ENCODE data around the gene BEND6.
"Not testable (repeated sequence)": the region's sequence is repeated elsewhere in the genome, so short reads cannot be mapped to it uniquely, and the experiment has no call there.

The BEND6 gene

DNA sequence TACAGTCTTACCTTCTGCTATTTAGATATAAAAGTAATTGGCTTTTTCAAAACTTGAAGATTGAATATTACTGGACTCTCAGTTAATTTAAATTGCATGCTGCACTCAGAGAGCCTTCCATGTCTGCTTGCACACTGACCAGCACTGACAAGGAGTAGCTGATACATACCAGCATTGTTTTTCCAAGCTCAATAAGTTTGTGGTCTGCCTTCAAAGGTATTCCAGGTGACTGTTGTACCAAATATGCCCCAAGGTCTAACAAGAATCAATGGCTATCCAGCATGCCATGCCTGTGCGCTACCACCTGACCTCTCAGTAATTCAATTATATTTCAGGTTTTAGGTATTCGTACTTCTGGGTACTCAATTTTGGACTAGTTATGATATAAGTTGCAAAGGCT is 30.0 kb downstream of the BEND6 start:
- H3K9me3 ChIP-seq (ENCODE audit: control insufficient read depth in 2 of 2, low read length in 2 of 2), result no peaks in the 10 kb centered on the region
- no peaks in the 10 kb centered on the region for H3K4me1 ChIP-seq (ENCODE audit: control insufficient read depth, insufficient read depth, low read length)

GRCh38 chr6:56986611-56987010 is 31.7 kb downstream of the BEND6 start:
- H3K4me1 ChIP-seq (ENCODE audit: control insufficient read depth, insufficient read depth, low read length), result no peaks in the 10 kb centered on the region
- H3K9me3 ChIP-seq (ENCODE audit: control insufficient read depth in 2 of 2, low read length in 2 of 2), result no peaks in the 10 kb centered on the region
- no peaks in the 10 kb centered on the region for H3K27me3 ChIP-seq (ENCODE audit: control insufficient read depth in 1 of 2, insufficient read depth in 2 of 2, low read length in 2 of 2)
- H3K27ac ChIP-seq (ENCODE audit: low read length), result no peak overlapping the region
- no peak overlapping the region for H3K4me3 ChIP-seq (ENCODE audit: low read length in 2 of 2)
- H3K9ac ChIP-seq (ENCODE audit: low read length in 2 of 2), result no peak overlapping the region
- H3K36me3 ChIP-seq (ENCODE audit: control insufficient read depth in 2 of 2, insufficient read depth in 2 of 2, low read length in 2 of 2), result no peaks in the 10 kb centered on the region

More for the DNA sequence above, 30.0 kb downstream of the BEND6 start:
- no peak overlapping the region for H3K9ac ChIP-seq (ENCODE audit: low read length in 2 of 2)
- no peak overlapping the region for H3K4me3 ChIP-seq (ENCODE audit: low read length in 2 of 2)
- H3K27me3 ChIP-seq (ENCODE audit: control insufficient read depth in 1 of 2, insufficient read depth in 2 of 2, low read length in 2 of 2), result no peaks in the 10 kb centered on the region
- no peak overlapping the region for H3K27ac ChIP-seq (ENCODE audit: low read length)
- H3K36me3 ChIP-seq (ENCODE audit: control insufficient read depth in 2 of 2, insufficient read depth in 2 of 2, low read length in 2 of 2), result no peaks in the 10 kb centered on the region

DNA sequence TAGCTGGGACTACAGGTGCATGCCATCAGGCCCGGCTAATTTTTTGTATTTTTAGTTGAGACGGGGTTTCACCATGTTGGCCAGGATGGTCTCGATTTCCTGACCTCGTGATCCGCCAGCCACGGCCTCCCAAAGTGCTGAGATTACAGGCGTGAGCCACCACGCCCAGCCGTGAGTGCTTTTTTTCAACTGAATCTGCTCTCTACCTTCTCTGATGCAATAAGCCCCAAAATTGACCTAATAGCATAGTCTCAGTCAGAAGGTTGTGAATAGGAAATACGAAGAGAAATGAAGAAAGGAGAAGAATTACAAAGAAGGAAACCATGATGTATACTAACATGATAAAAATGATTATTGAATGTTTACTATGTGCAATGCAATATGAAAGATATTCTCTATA is 33.2 kb downstream of the BEND6 start:
- Histone ChIP-seq H3K27me3 (ENCODE audit: control insufficient read depth in 1 of 2, insufficient read depth in 2 of 2, low read length in 2 of 2) (no peaks in the 10 kb centered on the region), H3K4me3 (ENCODE audit: low read length in 2 of 2) (no peak overlapping the region), H3K9me3 (ENCODE audit: control insufficient read depth in 2 of 2, low read length in 2 of 2) (no peaks in the 10 kb centered on the region), H3K4me1 (ENCODE audit: control insufficient read depth, insufficient read depth, low read length) (no peaks in the 10 kb centered on the region), H3K36me3 (ENCODE audit: control insufficient read depth in 2 of 2, insufficient read depth in 2 of 2, low read length in 2 of 2) (no peaks in the 10 kb centered on the region), H3K27ac (ENCODE audit: low read length) (no peak overlapping the region), H3K9ac (ENCODE audit: low read length in 2 of 2) (no peak overlapping the region)

DNA sequence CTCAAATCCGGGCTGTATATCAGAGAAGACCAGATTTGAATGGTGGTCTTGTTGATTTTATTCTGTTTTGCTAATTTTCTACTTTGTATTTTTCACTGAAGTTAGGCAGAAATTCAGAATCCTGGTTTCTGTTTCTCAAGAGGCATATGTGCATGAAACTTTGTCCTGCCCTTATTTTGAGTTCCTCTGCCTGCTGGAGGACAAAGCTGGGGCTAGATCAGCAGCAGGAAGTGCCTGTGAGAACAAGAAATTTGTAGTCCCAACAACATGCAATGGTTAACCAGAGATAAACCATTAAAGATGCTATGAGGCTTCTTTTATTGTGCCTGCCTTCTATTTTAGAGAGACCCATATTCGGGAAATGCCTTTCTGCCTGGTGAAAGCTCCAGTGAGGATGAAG is 37.1 kb downstream of the BEND6 start:
- Histone ChIP-seq H3K4me1 (ENCODE audit: control insufficient read depth, insufficient read depth, low read length) (no peaks in the 10 kb centered on the region), H3K4me3 (ENCODE audit: low read length in 2 of 2) (no peak overlapping the region), H3K27me3 (ENCODE audit: control insufficient read depth in 1 of 2, insufficient read depth in 2 of 2, low read length in 2 of 2) (no peaks in the 10 kb centered on the region), H3K27ac (ENCODE audit: low read length) (no peak overlapping the region), H3K9ac (ENCODE audit: low read length in 2 of 2) (no peak overlapping the region), H3K36me3 (ENCODE audit: control insufficient read depth in 2 of 2, insufficient read depth in 2 of 2, low read length in 2 of 2) (no peaks in the 10 kb centered on the region), H3K9me3 (ENCODE audit: control insufficient read depth in 2 of 2, low read length in 2 of 2) (no peaks in the 10 kb centered on the region)

DNA sequence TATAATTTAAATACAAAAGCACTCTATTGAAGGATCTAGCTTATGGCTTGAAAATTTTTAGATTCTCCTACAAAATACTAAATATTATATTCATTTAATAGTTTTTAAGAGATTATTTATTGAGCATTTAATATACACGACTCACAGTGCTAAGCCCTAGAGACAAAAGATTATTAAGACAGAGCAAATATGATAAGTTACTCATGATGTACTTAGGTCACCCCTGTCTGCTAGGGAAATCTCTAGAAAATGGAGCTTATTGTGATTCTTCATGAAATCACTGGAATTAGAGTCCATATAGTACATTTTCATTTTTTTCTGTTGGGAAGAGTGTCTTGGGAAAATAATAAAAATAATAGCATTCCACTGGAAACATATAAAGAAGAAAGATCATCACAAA is 37.8 kb downstream of the BEND6 start:
- Histone ChIP-seq H3K36me3 (ENCODE audit: control insufficient read depth in 2 of 2, insufficient read depth in 2 of 2, low read length in 2 of 2) (no peaks in the 10 kb centered on the region), H3K4me3 (ENCODE audit: low read length in 2 of 2) (no peak overlapping the region), H3K9me3 (ENCODE audit: control insufficient read depth in 2 of 2, low read length in 2 of 2) (no peaks in the 10 kb centered on the region), H3K4me1 (ENCODE audit: control insufficient read depth, insufficient read depth, low read length) (no peaks in the 10 kb centered on the region), H3K27ac (ENCODE audit: low read length) (no peak overlapping the region), H3K27me3 (ENCODE audit: control insufficient read depth in 1 of 2, insufficient read depth in 2 of 2, low read length in 2 of 2) (no peaks in the 10 kb centered on the region), H3K9ac (ENCODE audit: low read length in 2 of 2) (no peak overlapping the region)

- Histone ChIP-seq H3K27ac (ENCODE audit: low read length) (no peak overlapping the region), H3K36me3 (ENCODE audit: control insufficient read depth in 2 of 2, insufficient read depth in 2 of 2, low read length in 2 of 2) (no peaks in the 10 kb centered on the region), H3K9ac (ENCODE audit: low read length in 2 of 2) (no peak overlapping the region), H3K4me1 (ENCODE audit: control insufficient read depth, insufficient read depth, low read length) (no peaks in the 10 kb centered on the region), H3K27me3 (ENCODE audit: control insufficient read depth in 1 of 2, insufficient read depth in 2 of 2, low read length in 2 of 2) (no peaks in the 10 kb centered on the region), H3K4me3 (ENCODE audit: low read length in 2 of 2) (no peak overlapping the region), H3K9me3 (ENCODE audit: control insufficient read depth in 2 of 2, low read length in 2 of 2) (peaks cover 0 to 8% of the 10 kb centered on the region in 2 donors)
Measured at GRCh38 chr6:56995347-56995902, 40.5 kb downstream of the BEND6 start.

DNA sequence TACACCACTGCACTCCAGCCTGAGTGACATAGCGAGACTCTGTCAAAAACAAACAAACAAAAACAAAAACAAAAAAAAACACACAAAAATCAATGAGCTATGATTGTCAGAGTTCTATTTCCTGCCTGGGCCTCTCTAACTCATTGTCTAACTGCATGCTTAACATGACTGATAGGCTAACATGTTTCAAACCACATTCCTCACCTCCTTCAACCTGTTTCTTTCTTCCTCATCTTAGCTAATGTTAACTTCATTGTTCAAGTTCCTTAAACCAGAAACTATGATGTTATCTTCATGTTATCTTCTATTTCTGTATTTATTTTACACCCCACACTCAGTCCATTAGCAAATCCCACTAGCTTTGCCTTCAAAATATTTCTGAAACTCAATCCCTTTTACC is 41.5 kb downstream of the BEND6 start:
- no peaks in the 10 kb centered on the region for H3K4me1 ChIP-seq (ENCODE audit: control insufficient read depth, insufficient read depth, low read length)
- H3K27me3 ChIP-seq (ENCODE audit: control insufficient read depth in 1 of 2, insufficient read depth in 2 of 2, low read length in 2 of 2), result no peaks in the 10 kb centered on the region
- H3K27ac ChIP-seq (ENCODE audit: low read length), result no peak overlapping the region
- H3K36me3 ChIP-seq (ENCODE audit: control insufficient read depth in 2 of 2, insufficient read depth in 2 of 2, low read length in 2 of 2), result no peaks in the 10 kb centered on the region
- H3K9ac ChIP-seq (ENCODE audit: low read length in 2 of 2), result no peak overlapping the region
- peaks cover 0 to 8% of the 10 kb centered on the region in 2 donors for H3K9me3 ChIP-seq (ENCODE audit: control insufficient read depth in 2 of 2, low read length in 2 of 2)
- no peak overlapping the region for H3K4me3 ChIP-seq (ENCODE audit: low read length in 2 of 2)

- peaks cover 0 to 8% of the 10 kb centered on the region in 2 donors for H3K9me3 ChIP-seq (ENCODE audit: control insufficient read depth in 2 of 2, low read length in 2 of 2)
- no peaks in the 10 kb centered on the region for H3K4me1 ChIP-seq (ENCODE audit: control insufficient read depth, insufficient read depth, low read length)
- H3K4me3 ChIP-seq (ENCODE audit: low read length in 2 of 2), result no peak overlapping the region
- no peaks in the 10 kb centered on the region for H3K36me3 ChIP-seq (ENCODE audit: control insufficient read depth in 2 of 2, insufficient read depth in 2 of 2, low read length in 2 of 2)
- H3K27ac ChIP-seq (ENCODE audit: low read length), result no peak overlapping the region
- no peak overlapping the region for H3K9ac ChIP-seq (ENCODE audit: low read length in 2 of 2)
- no peaks in the 10 kb centered on the region for H3K27me3 ChIP-seq (ENCODE audit: control insufficient read depth in 1 of 2, insufficient read depth in 2 of 2, low read length in 2 of 2)
Measured at GRCh38 chr6:56999049-56999448, 44.1 kb downstream of the BEND6 start.

DNA sequence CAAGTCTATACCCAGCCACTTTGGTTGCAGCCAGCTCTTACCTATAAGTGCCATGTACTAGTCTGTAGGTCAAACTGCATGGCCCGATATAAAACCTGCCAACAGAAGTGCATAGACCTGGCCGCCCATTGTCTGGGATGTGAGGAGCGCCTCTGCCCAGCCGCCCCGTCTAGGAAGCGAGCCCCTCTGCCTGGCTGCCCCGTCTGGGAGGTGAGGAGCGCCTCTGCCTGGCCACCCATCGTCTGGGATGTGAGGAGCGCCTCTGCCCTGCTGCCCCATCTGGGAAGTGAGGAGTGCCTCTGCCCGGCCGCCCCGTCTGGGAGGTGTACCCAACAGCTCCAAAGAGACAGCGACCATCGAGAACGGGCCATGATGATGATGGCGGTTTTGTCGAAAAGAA is 44.8 kb downstream of the BEND6 start:
- not testable (repeated sequence) for H3K4me1 ChIP-seq (ENCODE audit: control insufficient read depth, insufficient read depth, low read length); H3K27me3 ChIP-seq (ENCODE audit: control insufficient read depth in 1 of 2, insufficient read depth in 2 of 2, low read length in 2 of 2); H3K9me3 ChIP-seq (ENCODE audit: control insufficient read depth in 2 of 2, low read length in 2 of 2); H3K9ac ChIP-seq (ENCODE audit: low read length in 2 of 2); H3K4me3 ChIP-seq (ENCODE audit: low read length in 2 of 2); H3K27ac ChIP-seq (ENCODE audit: low read length); H3K36me3 ChIP-seq (ENCODE audit: control insufficient read depth in 2 of 2, insufficient read depth in 2 of 2, low read length in 2 of 2)

DNA sequence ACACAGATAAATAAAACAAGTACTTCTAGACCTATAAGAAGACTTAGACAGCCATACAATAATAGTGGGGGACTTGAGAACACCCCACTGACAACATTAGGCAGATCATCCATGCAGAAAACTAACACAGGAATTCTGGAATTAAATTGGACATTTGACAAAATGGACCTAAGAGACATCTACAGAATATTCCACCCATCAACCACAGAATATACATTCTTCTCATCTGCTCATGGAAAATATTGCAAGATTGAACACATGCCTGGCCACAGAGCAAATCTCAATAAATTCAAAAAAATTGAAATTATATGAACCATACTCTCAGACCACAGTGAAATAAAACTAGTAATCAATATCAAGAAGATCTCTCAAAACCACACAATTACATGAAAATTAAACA is 47.3 kb downstream of the BEND6 start:
- H3K27ac ChIP-seq (ENCODE audit: low read length), result no peak overlapping the region
- H3K4me3 ChIP-seq (ENCODE audit: low read length in 2 of 2), result no peak overlapping the region
- H3K4me1 ChIP-seq (ENCODE audit: control insufficient read depth, insufficient read depth, low read length), result no peaks in the 10 kb centered on the region
- H3K36me3 ChIP-seq (ENCODE audit: control insufficient read depth in 2 of 2, insufficient read depth in 2 of 2, low read length in 2 of 2), result no peaks in the 10 kb centered on the region
- H3K9me3 ChIP-seq (ENCODE audit: control insufficient read depth in 2 of 2, low read length in 2 of 2), result peaks cover 0 to 8% of the 10 kb centered on the region in 2 donors
- no peak overlapping the region for H3K9ac ChIP-seq (ENCODE audit: low read length in 2 of 2)
- H3K27me3 ChIP-seq (ENCODE audit: control insufficient read depth in 1 of 2, insufficient read depth in 2 of 2, low read length in 2 of 2), result no peaks in the 10 kb centered on the region

DNA sequence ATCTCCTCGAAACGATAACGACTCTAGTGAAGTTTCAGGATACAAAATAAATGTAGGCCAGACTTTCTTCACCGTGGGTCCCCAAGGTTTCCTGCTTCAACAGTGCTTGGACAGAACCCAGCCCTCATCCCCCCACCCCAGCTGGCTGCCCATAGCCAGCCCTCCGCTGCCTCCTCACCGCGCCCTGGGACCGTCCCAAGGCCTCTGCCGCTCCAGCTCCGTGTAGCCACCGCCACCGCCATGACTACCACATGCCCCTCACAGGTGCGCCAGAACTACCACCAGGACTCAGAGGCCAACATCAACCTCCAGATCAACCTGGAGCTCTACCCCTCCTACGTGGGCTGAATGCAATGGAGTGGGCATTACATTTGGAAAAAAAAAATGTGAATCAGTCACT is 49.4 kb downstream of the BEND6 start:
- Histone ChIP-seq H3K9me3 (ENCODE audit: control insufficient read depth in 2 of 2, low read length in 2 of 2) (peaks cover 0 to 3% of the 10 kb centered on the region in 2 donors), H3K36me3 (ENCODE audit: control insufficient read depth in 2 of 2, insufficient read depth in 2 of 2, low read length in 2 of 2) (no peaks in the 10 kb centered on the region), H3K4me3 (ENCODE audit: low read length in 2 of 2) (no peak overlapping the region), H3K9ac (ENCODE audit: low read length in 2 of 2) (no peak overlapping the region), H3K27ac (ENCODE audit: low read length) (no peak overlapping the region), H3K4me1 (ENCODE audit: control insufficient read depth, insufficient read depth, low read length) (no peaks in the 10 kb centered on the region), H3K27me3 (ENCODE audit: control insufficient read depth in 1 of 2, insufficient read depth in 2 of 2, low read length in 2 of 2) (peaks cover 0 to 2% of the 10 kb centered on the region in 2 donors)

Data from stomach smooth muscle (tissue), 2 donors.